HepG2 (cell line): Measurements from ENCODE around the gene PDZD8. TPM values are rescaled to one million over a fixed set of nuclear protein-coding genes. Genes with fewer than 3 reads are reported as not detected.

Experiments used
- CEBPB ChIP-seq: IDR thresholded peaks from 2 replicates; pipeline ENCODE4 v1.6.1; 2011; ENCODE audit warnings: low read depth, low read length, improper control_type of control experiment, borderline replicate concordance
- E2F1 ChIP-seq: sonication (generic); formaldehyde crosslinking; IDR thresholded peaks from 2 replicates; pipeline ENCODE4 v1.5.0; 2020; ENCODE audit warnings: missing genetic modification reagents
- FOXP4 ChIP-seq: sonication (generic); formaldehyde crosslinking; IDR thresholded peaks from 2 replicates; pipeline ENCODE4 v1.4.0; 2020; ENCODE audit warnings: missing genetic modification reagents
- HMG20B ChIP-seq: conservative IDR thresholded peaks from 2 replicates; pipeline ENCODE4 v1.6.1; 2016; ENCODE audit warnings: missing genetic modification reagents, missing compliant biosample characterization
- HOXA5 ChIP-seq: sonication (generic); formaldehyde crosslinking; IDR thresholded peaks from 2 replicates; pipeline ENCODE4 v1.4.0; 2020; ENCODE audit warnings: missing genetic modification reagents
- IRF1 ChIP-seq: sonication (generic); formaldehyde crosslinking; IDR thresholded peaks from 2 replicates; pipeline ENCODE4 v1.4.0; 2020; ENCODE audit warnings: low read depth, mild to moderate bottlenecking, missing genetic modification reagents
- KDM2A ChIP-seq: sonication (generic); formaldehyde crosslinking; IDR thresholded peaks from 2 replicates; pipeline ENCODE4 v1.4.0; 2020; ENCODE audit warnings: low read depth, missing genetic modification reagents, borderline replicate concordance
- KDM6A ChIP-seq: IDR thresholded peaks from 2 replicates; pipeline ENCODE4 v1.6.1; 2016; ENCODE audit warnings: low read depth
- KLF15 ChIP-seq: sonication (generic); formaldehyde crosslinking; IDR thresholded peaks from 2 replicates; pipeline ENCODE4 v1.8.1; 2023; ENCODE audit warnings: borderline replicate concordance, mild to moderate bottlenecking, inconsistent platforms, missing genetic modification reagents, mixed read lengths
- PAXIP1 ChIP-seq: sonication (generic); formaldehyde crosslinking; conservative IDR thresholded peaks from 2 replicates; pipeline ENCODE4 v1.4.0; 2020; ENCODE audit warnings: mild to moderate bottlenecking, missing genetic modification reagents, moderate library complexity
- PRPF4 ChIP-seq: fragments of 200-400 bp; formaldehyde crosslinking; IDR thresholded peaks from 2 replicates; pipeline ENCODE4 v1.6.1; 2016; ENCODE audit warnings: low read length, low read depth; ENCODE audit not compliant: poor library complexity, severe bottlenecking
- REXO4 ChIP-seq: sonication (generic); formaldehyde crosslinking; IDR thresholded peaks from 2 replicates; pipeline ENCODE4 v1.8.0; 2022; ENCODE audit warnings: missing genetic modification reagents, mild to moderate bottlenecking, borderline replicate concordance
- SMAD1 ChIP-seq: sonication (generic); formaldehyde crosslinking; IDR thresholded peaks from 2 replicates; pipeline ENCODE4 v1.4.0; 2020; ENCODE audit warnings: missing genetic modification reagents, low read depth, mild to moderate bottlenecking, borderline replicate concordance
- TBL1XR1 ChIP-seq: fragments of 150-350 bp; IDR thresholded peaks from 2 replicates; pipeline ENCODE4 v1.6.1; 2014; ENCODE audit warnings: borderline replicate concordance, low read length; ENCODE audit not compliant: partially characterized antibody
- TGIF2 ChIP-seq: IDR thresholded peaks from 2 replicates; pipeline ENCODE4 v1.6.1; 2016; ENCODE audit warnings: control low read depth, missing compliant biosample characterization
- ZBTB21 ChIP-seq: sonication (generic); formaldehyde crosslinking; IDR thresholded peaks from 2 replicates; pipeline ENCODE4 v1.4.0; 2020; ENCODE audit warnings: missing genetic modification reagents
- ZBTB3 ChIP-seq: sonication (generic); formaldehyde crosslinking; IDR thresholded peaks from 2 replicates; pipeline ENCODE4 v1.4.0; 2020; ENCODE audit warnings: low read depth, mild to moderate bottlenecking, moderate library complexity, missing genetic modification reagents, borderline replicate concordance
- ZC3H13 ChIP-seq: sonication (generic); formaldehyde crosslinking; IDR thresholded peaks from 2 replicates; pipeline ENCODE4 v1.8.1; 2023; ENCODE audit warnings: mild to moderate bottlenecking, missing genetic modification reagents, moderate library complexity
- ZKSCAN8 ChIP-seq: IDR thresholded peaks from 2 replicates; pipeline ENCODE4 v1.6.1; 2016; ENCODE audit warnings: borderline replicate concordance, missing genetic modification reagents, missing compliant biosample characterization
- ZNF224 ChIP-seq: sonication (generic); formaldehyde crosslinking; IDR thresholded peaks from 2 replicates; pipeline ENCODE4 v1.5.0; 2020; ENCODE audit warnings: mild to moderate bottlenecking, missing genetic modification reagents
- ZSCAN22 ChIP-seq: sonication (generic); formaldehyde crosslinking; IDR thresholded peaks from 2 replicates; pipeline ENCODE4 v1.4.0; 2020; ENCODE audit warnings: mild to moderate bottlenecking, missing genetic modification reagents
- ZUFSP ChIP-seq: sonication (generic); formaldehyde crosslinking; IDR thresholded peaks from 2 replicates; pipeline ENCODE4 v1.9.0; 2021; ENCODE audit warnings: missing genetic modification reagents, mild to moderate bottlenecking, borderline replicate concordance
- polyA plus RNA-seq, 8 experiments: library from polyadenylated mRNA; depleted of rRNA in 3 of 8; stranded (reverse) in 7 of 8; unstranded in 1 of 8; fragments of >200 nt; fragmentation: Illumina TruSeq in 4 of 8; extraction: Trizol in 4 of 8; gene quantifications; 2 replicates each; pipeline versions ENCODE4 v1.2.1 to v1.2.3, GENCODE V29; 2011 to 2016; ENCODE audit warnings: low read depth in 4 of 8, missing spikeins in 1 of 8, mixed read lengths in 1 of 8; ENCODE audit not compliant: insufficient read depth in 1 of 8
- total RNA-seq, 5 experiments: library from RNA; depleted of rRNA; stranded (reverse); fragments of >200 nt; fragmentation: Illumina TruSeq; extraction: Trizol; gene quantifications; 2 replicates each; pipeline ENCODE4 v1.2.3, GENCODE V29; 2016; ENCODE audit warnings: low read depth in 1 of 5

PDZD8 gene
- total and polyA plus RNA-seq, 2 of the 13 experiments (the other 11 are each of a cell fraction or from before 2014, with no cell fraction given), result 11.2 to 32.0 TPM

GRCh38 chr10:117382861-117383260 lies 7.6 kb upstream of the PDZD8 start (continued):
- no peak for TF ChIP-seq ZKSCAN8
- TF ChIP-seq REXO4 (CRISPR knock-in tag), result no peak
- no peak for TF ChIP-seq HOXA5 (CRISPR knock-in tag)
- no peak for TF ChIP-seq ZUFSP (CRISPR knock-in tag)
- TF ChIP-seq CEBPB, result no peak
- TF ChIP-seq TBL1XR1, result no peak
- no peak for TF ChIP-seq SMAD1 (CRISPR knock-in tag)
- no peak for TF ChIP-seq ZBTB21 (CRISPR knock-in tag)
- TF ChIP-seq IRF1, result no peak
- no peak for TF ChIP-seq KDM2A (CRISPR knock-in tag)
- no peak for TF ChIP-seq ZNF224
- no peak for TF ChIP-seq ZC3H13 (CRISPR knock-in tag)
- TF ChIP-seq E2F1, result no peak
- no peak for TF ChIP-seq KLF15 (CRISPR knock-in tag)
- TF ChIP-seq TGIF2, result no peak
- TF ChIP-seq ZBTB3, result no peak
- no peak for TF ChIP-seq PRPF4
- TF ChIP-seq HMG20B, result no peak
- TF ChIP-seq KDM6A (CRISPR knock-in tag), result no peak
- TF ChIP-seq ZSCAN22, result no peak
- TF ChIP-seq PAXIP1 (CRISPR knock-in tag), result 0 out of 2 replicates have a peak, but pooled peaks have one; percentile 16
- no peak for TF ChIP-seq FOXP4 (CRISPR knock-in tag)
